ENCODE measurements around the gene CLGN.
"Not testable (repeated sequence)": the region's sequence is repeated elsewhere in the genome, so short reads cannot be mapped to it uniquely, and the experiment has no call there.

The CLGN gene

GRCh38 chr4:140448830-140449229, 21.4 kb upstream of the CLGN start:
- TF ChIP-seq PPARA (CRISPR knock-in tag; IDR thresholded peaks at IDR 0.05; ENCODE audit: borderline replicate concordance) = no peak
- TF ChIP-seq ZFP30 (CRISPR knock-in tag; IDR thresholded peaks at IDR 0.05) = no peak
- TF ChIP-seq CSRNP3 (CRISPR knock-in tag; IDR thresholded peaks at IDR 0.05) = no peak
- no peak for TF ChIP-seq ARNTL (CRISPR knock-in tag; IDR thresholded peaks at IDR 0.05; ENCODE audit: borderline replicate concordance, low read depth)
- TF ChIP-seq ZNF70 (CRISPR knock-in tag; IDR thresholded peaks at IDR 0.05) = no peak
- no peak for TF ChIP-seq BACH2 (CRISPR knock-in tag; IDR thresholded peaks at IDR 0.05; ENCODE audit: borderline replicate concordance)
- no peak for ATAC-seq

GRCh38 chr4:140448162-140448561, 20.7 kb upstream of the CLGN start:
- TF ChIP-seq ZNF565 (CRISPR knock-in tag; conservative IDR thresholded peaks at IDR 0.05; ENCODE audit: low read depth) (no peak), ZNF8 (CRISPR knock-in tag; IDR thresholded peaks at IDR 0.05) (no peak), ZFP3 (CRISPR knock-in tag; IDR thresholded peaks at IDR 0.05) (no peak), ZC3H10 (CRISPR knock-in tag; IDR thresholded peaks at IDR 0.05) (no peak), CSDC2 (CRISPR knock-in tag; IDR thresholded peaks at IDR 0.05) (no peak), ESRRG (CRISPR knock-in tag; IDR thresholded peaks at IDR 0.05) (no peak), CREB5 (CRISPR knock-in tag; IDR thresholded peaks at IDR 0.05; ENCODE audit: low read depth) (no peak), ISL1 (CRISPR knock-in tag; IDR thresholded peaks at IDR 0.05) (no peak), PATZ1 (CRISPR knock-in tag; IDR thresholded peaks at IDR 0.05; ENCODE audit: borderline replicate concordance) (no peak), POU6F1 (CRISPR knock-in tag; IDR thresholded peaks at IDR 0.05; ENCODE audit: borderline replicate concordance, low read depth) (no peak), SNAI2 (CRISPR knock-in tag; IDR thresholded peaks at IDR 0.05) (no peak), ARNTL (CRISPR knock-in tag; IDR thresholded peaks at IDR 0.05; ENCODE audit: borderline replicate concordance, low read depth) (no peak), PPARA (CRISPR knock-in tag; IDR thresholded peaks at IDR 0.05; ENCODE audit: borderline replicate concordance) (no peak), BACH2 (CRISPR knock-in tag; IDR thresholded peaks at IDR 0.05; ENCODE audit: borderline replicate concordance) (no peak), TCF4 (CRISPR knock-in tag; IDR thresholded peaks at IDR 0.05; ENCODE audit: borderline replicate concordance) (no peak), TSHZ2 (CRISPR knock-in tag; IDR thresholded peaks at IDR 0.05) (no peak), RARB (CRISPR knock-in tag; IDR thresholded peaks at IDR 0.05) (no peak), TOX (CRISPR knock-in tag; IDR thresholded peaks at IDR 0.05; ENCODE audit: borderline replicate concordance) (no peak), ZFP30 (CRISPR knock-in tag; IDR thresholded peaks at IDR 0.05) (no peak)
- ATAC-seq = no peak

GRCh38 chr4:140444347-140444746, 16.9 kb upstream of the CLGN start:
- not testable (repeated sequence) for ATAC-seq
